IMR-90 (cell line): ENCODE results near the gene DENND1A. TPM values are rescaled to one million over a fixed set of nuclear protein-coding genes. Genes with fewer than 3 reads are reported as not detected.

Source experiments
- ATAC-seq: fragments of 200-7000 bp; cut with Tn5 transposase; 2 replicates; pipeline ENCODE4 v1.9.1; 2020; ENCODE audit warnings: low read depth, mild to moderate bottlenecking, moderate library complexity
- BruUV-seq: library from RNA; stranded (reverse); fragments of 400-500 nt; replicated peaks from 2 replicates; lab custom pipeline; 2021; lab: Mats Ljungman, UMichigan
- CTCF ChIA-PET: fragments of 300-600 bp; formaldehyde crosslinking; extraction: SDS; loops from one replicate; lab custom pipeline; 2021; ENCODE audit warnings: antibody characterized with exemption; lab: Yijun Ruan, JAX
- POLR2A ChIA-PET: fragments of 300-600 bp; sonication (Branson Sonifier 250); formaldehyde crosslinking; loops from one replicate; lab custom pipeline; 2022; ENCODE audit warnings: antibody characterized with exemption; ENCODE audit not compliant: unreplicated experiment; lab: Charles Lee
- DNase-seq: peaks from one replicate; pipeline ENCODE4 v3.0.0; 2013
- H2AFZ ChIP-seq: replicated peaks from 2 replicates; pipeline ENCODE3; 2013; ENCODE audit warnings: low read length, mild to moderate bottlenecking; ENCODE audit not compliant: poor library complexity
- H2AK5ac ChIP-seq: 2 replicates; pipeline ENCODE4 v1.6.1; 2013; ENCODE audit warnings: low read depth, low read length, inconsistent platforms
- H2AK9ac ChIP-seq: replicated peaks from 2 replicates; pipeline ENCODE3; 2013; ENCODE audit warnings: mild to moderate bottlenecking, low read depth, low read length, moderate library complexity; ENCODE audit not compliant: poor library complexity
- H2BK120ac ChIP-seq: 2 replicates; pipeline ENCODE4 v1.6.1; 2013; ENCODE audit warnings: low read depth, low read length, inconsistent platforms
- H2BK15ac ChIP-seq: 3 replicates; pipeline ENCODE4 v1.6.1; 2013; ENCODE audit warnings: low read depth, low read length, inconsistent platforms
- H2BK20ac ChIP-seq: 2 replicates; pipeline ENCODE4 v1.6.1; 2013; ENCODE audit warnings: low read depth, mild to moderate bottlenecking, inconsistent platforms, low read length, moderate library complexity
- H2BK5ac ChIP-seq: 2 replicates; pipeline ENCODE4 v1.6.1; 2013; ENCODE audit warnings: mild to moderate bottlenecking, low read depth, low read length, inconsistent platforms; ENCODE audit not compliant: poor library complexity, severe bottlenecking
- H3K14ac ChIP-seq: replicated peaks from 2 replicates; pipeline ENCODE4 v1.6.1; 2013; ENCODE audit warnings: low read depth, low read length, inconsistent platforms
- H3K18ac ChIP-seq: 2 replicates; pipeline ENCODE4 v1.6.1; 2013; ENCODE audit warnings: low read depth, low read length, control low read depth
- H3K23ac ChIP-seq: 2 replicates; pipeline ENCODE4 v1.6.1; 2013; ENCODE audit warnings: low read depth, low read length, inconsistent platforms
- H3K27ac ChIP-seq: 2 replicates; pipeline ENCODE4 v1.5.1; 2013; ENCODE audit warnings: mild to moderate bottlenecking, control low read depth, low read length; ENCODE audit not compliant: insufficient read depth
- H3K27me3 ChIP-seq: 2 replicates; pipeline ENCODE4 v1.6.1; 2013; ENCODE audit warnings: low read length; ENCODE audit not compliant: control insufficient read depth, insufficient read depth
- H3K36me3 ChIP-seq: 2 replicates; pipeline ENCODE4 v1.6.1; 2013; ENCODE audit warnings: low read length, mixed read lengths; ENCODE audit not compliant: control insufficient read depth, insufficient read depth
- H3K4ac ChIP-seq: 2 replicates; pipeline ENCODE4 v1.6.1; 2013; ENCODE audit warnings: low read depth, low read length, inconsistent platforms
- H3K4me1 ChIP-seq: 2 replicates; pipeline ENCODE4 v1.6.1; 2013; ENCODE audit warnings: low read length, mixed read lengths; ENCODE audit not compliant: control insufficient read depth, insufficient read depth
- H3K4me2 ChIP-seq: 2 replicates; pipeline ENCODE4 v1.6.1; 2013; ENCODE audit warnings: low read depth, mild to moderate bottlenecking, control low read depth, low read length, moderate library complexity
- H3K4me3 ChIP-seq: 2 replicates; pipeline ENCODE4 v1.5.1; 2013; ENCODE audit warnings: low read depth, mild to moderate bottlenecking, control low read depth, low read length, moderate library complexity; ENCODE audit not compliant: insufficient read depth
- H3K56ac ChIP-seq: 2 replicates; pipeline ENCODE4 v1.6.1; 2013; ENCODE audit warnings: low read length, inconsistent platforms; ENCODE audit not compliant: insufficient read depth; ENCODE audit errors: extremely low read depth
- H3K79me1 ChIP-seq, 2 experiments: 2 replicates each; pipeline ENCODE4 v1.6.1; 2013; ENCODE audit warnings: low read length in 2 of 2, inconsistent platforms in 1 of 2, low read depth in 1 of 2
- H3K9ac ChIP-seq: 2 replicates; pipeline ENCODE4 v1.6.1; 2013; ENCODE audit warnings: low read depth, low read length, control low read depth
- H3K9me1 ChIP-seq: 2 replicates; pipeline ENCODE4 v1.6.1; 2013; ENCODE audit warnings: low read length, inconsistent platforms; ENCODE audit not compliant: insufficient read depth
- H3K9me3 ChIP-seq: 2 replicates; pipeline ENCODE4 v1.6.1; 2013; ENCODE audit warnings: low read length; ENCODE audit not compliant: control insufficient read depth, insufficient read depth
- H4K20me1 ChIP-seq: 2 replicates; pipeline ENCODE4 v1.6.1; 2013; ENCODE audit warnings: low read length, inconsistent platforms; ENCODE audit not compliant: insufficient read depth
- H4K5ac ChIP-seq: 2 replicates; pipeline ENCODE4 v1.6.1; 2013; ENCODE audit warnings: mild to moderate bottlenecking, low read depth, low read length, control low read depth
- H4K8ac ChIP-seq, 2 experiments: 2 replicates each; pipeline ENCODE4 v1.6.1; 2013; ENCODE audit warnings: low read depth in 2 of 2, low read length in 2 of 2, control low read depth in 1 of 2, inconsistent platforms in 1 of 2
- H4K91ac ChIP-seq: 2 replicates; pipeline ENCODE4 v1.6.1; 2013; ENCODE audit warnings: low read depth, low read length, inconsistent platforms; ENCODE audit not compliant: insufficient read depth
- BHLHE40 ChIP-seq: fragments of 150-350 bp; IDR thresholded peaks from 2 replicates; pipeline ENCODE4 v1.6.1; 2016; ENCODE audit warnings: mild to moderate bottlenecking, low read depth, low read length
- CEBPB ChIP-seq: IDR thresholded peaks from 2 replicates; pipeline ENCODE4 v1.6.1; 2012; ENCODE audit warnings: low read depth, low read length, improper control_type of control experiment
- CHD1 ChIP-seq: IDR thresholded peaks from 2 replicates; pipeline ENCODE4 v1.6.1; 2012; ENCODE audit warnings: low read depth, low read length, improper control_type of control experiment
- MAFK ChIP-seq: IDR thresholded peaks from 2 replicates; pipeline ENCODE4 v1.6.1; 2012; ENCODE audit warnings: low read depth, low read length, improper control_type of control experiment
- MAZ ChIP-seq: IDR thresholded peaks from 2 replicates; pipeline ENCODE4 v1.6.1; 2012; ENCODE audit warnings: low read depth, mild to moderate bottlenecking, low read length, improper control_type of control experiment, moderate library complexity, borderline replicate concordance
- MXI1 ChIP-seq: IDR thresholded peaks from 2 replicates; pipeline ENCODE4 v1.6.1; 2012; ENCODE audit warnings: low read depth, mild to moderate bottlenecking, low read length, moderate library complexity, borderline replicate concordance
- NFE2L2 ChIP-seq: fragments of 150-350 bp; IDR thresholded peaks from 2 replicates; pipeline ENCODE4 v1.6.1; 2016; ENCODE audit warnings: low read depth, mild to moderate bottlenecking, low read length
- RAD21 ChIP-seq: IDR thresholded peaks from 2 replicates; pipeline ENCODE4 v1.6.1; 2012; ENCODE audit warnings: low read length, improper control_type of control experiment
- RCOR1 ChIP-seq: IDR thresholded peaks from 2 replicates; pipeline ENCODE4 v1.6.1; 2012; ENCODE audit warnings: mild to moderate bottlenecking, low read length, improper control_type of control experiment; ENCODE audit not compliant: insufficient replicate concordance
- RFX5 ChIP-seq: IDR thresholded peaks from 2 replicates; pipeline ENCODE4 v1.8.0; 2012; ENCODE audit warnings: low read depth, mild to moderate bottlenecking, low read length, moderate library complexity
- SMC3 ChIP-seq: fragments of 150-350 bp; IDR thresholded peaks from 2 replicates; pipeline ENCODE4 v1.6.1; 2016; ENCODE audit warnings: low read depth, mild to moderate bottlenecking, antibody characterized with exemption, low read length, moderate library complexity
- WGBS, 2 experiments: methylation state at CpG; one replicate each; pipeline versions ENCODE4 v1.1.5 to v1.1.7; 2013; ENCODE audit warnings: missing lambda C conversion rate in 2 of 2; ENCODE audit not compliant: insufficient read length in 1 of 2; ENCODE audit errors: extremely low coverage in 2 of 2; 5-methylcytosine and 5-hydroxymethylcytosine counted together
- dilution Hi-C: fragments of 300-500 bp; cut with HindIII; formaldehyde crosslinking; loops from one replicate; pipeline ENCODE4 v1.14.3; 2018; ENCODE audit warnings: low sequenced_read_pairs; ENCODE audit not compliant: unreplicated experiment
- in situ Hi-C: fragments of 300-500 bp; cut with MboI; formaldehyde crosslinking; loops from 3 replicates; pipeline ENCODE4 v1.14.3; 2019; ENCODE audit warnings: low sequenced_read_pairs, inconsistent platforms, mixed read lengths
- intact Hi-C: fragments of 100-400 bp; cut with micrococcal nuclease; formaldehyde crosslinking; loops from 2 replicates; pipeline ENCODE4 v1.10.0; 2022
- polyA plus RNA-seq, 3 experiments: library from polyadenylated mRNA; depleted of rRNA; stranded (reverse); fragments of >200 nt; gene quantifications; 2 replicates each; pipeline ENCODE4 v1.2.3, GENCODE V29; 2012; ENCODE audit warnings: low replicate concordance in 1 of 3
- total RNA-seq: library from RNA; depleted of rRNA; stranded (reverse); fragments of >200 nt; gene quantifications from 2 replicates; pipeline ENCODE4 v1.2.3, GENCODE V29; 2012
- TF ChIP-seq, protein P1 (sequence below): fragments of 150-350 bp; IDR thresholded peaks from 2 replicates; pipeline ENCODE4 v1.6.1; 2017; ENCODE audit warnings: mild to moderate bottlenecking, antibody characterized with exemption, low read length, low read depth
- TF ChIP-seq, protein P2 (sequence below): fragments of 150-350 bp; IDR thresholded peaks from 2 replicates; pipeline ENCODE4 v1.6.1; 2016; ENCODE audit warnings: low read depth, mild to moderate bottlenecking, low read length, moderate library complexity, borderline replicate concordance
- TF ChIP-seq, protein P3 (sequence below): conservative IDR thresholded peaks from 2 replicates; pipeline ENCODE4 v1.5.1; 2012; ENCODE audit warnings: mild to moderate bottlenecking, low read depth, low read length, improper control_type of control experiment

The DENND1A gene
- total and polyA plus RNA-seq, 2 of the 4 experiments (the other 2 are of a cell fraction) = 21.4 to 27.6 TPM

GRCh38 chr9:123864251-123864650 is 65.7 kb downstream of the DENND1A start:
- Histone ChIP-seq H4K8ac (no peak overlapping the region), H2BK20ac (no peak overlapping the region), H3K56ac (no peak overlapping the region), H4K91ac (no peak overlapping the region), H4K20me1 (no peaks in the 10 kb centered on the region), H3K9me3 (no peaks in the 10 kb centered on the region), H3K27ac (no peak overlapping the region), H3K14ac (no peak overlapping the region), H3K36me3 (no peaks in the 10 kb centered on the region), H3K23ac (no peak overlapping the region), H2AFZ (no peak overlapping the region), H3K4me1 (no peaks in the 10 kb centered on the region), H3K4me3 (no peak overlapping the region), H2BK120ac (no peak overlapping the region), H2BK5ac (no peak overlapping the region), H3K18ac (no peak overlapping the region), H4K5ac (no peak overlapping the region), H3K9me1 (no peaks in the 10 kb centered on the region), H2AK9ac (no peak overlapping the region), H3K9ac (no peak overlapping the region), H2BK15ac (no peak overlapping the region), H3K4me2 (no peak overlapping the region), H3K79me1 (peaks cover 0 to 5% of the 10 kb centered on the region in 2 experiments; a peak in 2 of 4 replicates), H3K4ac (no peak overlapping the region), H3K27me3 (no peaks in the 10 kb centered on the region), H2AK5ac (no peak overlapping the region)
- no CpG with 5 or more reads among the region's 9 CpGs for WGBS, 2 experiments
- in situ Hi-C loops = no loop called here
- dilution Hi-C loops = no loop called here
- CTCF ChIA-PET = no interaction called here
- TF ChIP-seq BHLHE40 = no peak
- TF ChIP-seq RCOR1 = no peak
- TF ChIP-seq, protein P1, sequence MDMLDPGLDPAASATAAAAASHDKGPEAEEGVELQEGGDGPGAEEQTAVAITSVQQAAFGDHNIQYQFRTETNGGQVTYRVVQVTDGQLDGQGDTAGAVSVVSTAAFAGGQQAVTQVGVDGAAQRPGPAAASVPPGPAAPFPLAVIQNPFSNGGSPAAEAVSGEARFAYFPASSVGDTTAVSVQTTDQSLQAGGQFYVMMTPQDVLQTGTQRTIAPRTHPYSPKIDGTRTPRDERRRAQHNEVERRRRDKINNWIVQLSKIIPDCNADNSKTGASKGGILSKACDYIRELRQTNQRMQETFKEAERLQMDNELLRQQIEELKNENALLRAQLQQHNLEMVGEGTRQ = no peak
- TF ChIP-seq, protein P2, sequence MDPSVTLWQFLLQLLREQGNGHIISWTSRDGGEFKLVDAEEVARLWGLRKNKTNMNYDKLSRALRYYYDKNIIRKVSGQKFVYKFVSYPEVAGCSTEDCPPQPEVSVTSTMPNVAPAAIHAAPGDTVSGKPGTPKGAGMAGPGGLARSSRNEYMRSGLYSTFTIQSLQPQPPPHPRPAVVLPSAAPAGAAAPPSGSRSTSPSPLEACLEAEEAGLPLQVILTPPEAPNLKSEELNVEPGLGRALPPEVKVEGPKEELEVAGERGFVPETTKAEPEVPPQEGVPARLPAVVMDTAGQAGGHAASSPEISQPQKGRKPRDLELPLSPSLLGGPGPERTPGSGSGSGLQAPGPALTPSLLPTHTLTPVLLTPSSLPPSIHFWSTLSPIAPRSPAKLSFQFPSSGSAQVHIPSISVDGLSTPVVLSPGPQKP = no peak
- no peak for TF ChIP-seq SMC3
- TF ChIP-seq MAZ = no peak
- TF ChIP-seq CEBPB = no peak
- TF ChIP-seq, protein P3, sequence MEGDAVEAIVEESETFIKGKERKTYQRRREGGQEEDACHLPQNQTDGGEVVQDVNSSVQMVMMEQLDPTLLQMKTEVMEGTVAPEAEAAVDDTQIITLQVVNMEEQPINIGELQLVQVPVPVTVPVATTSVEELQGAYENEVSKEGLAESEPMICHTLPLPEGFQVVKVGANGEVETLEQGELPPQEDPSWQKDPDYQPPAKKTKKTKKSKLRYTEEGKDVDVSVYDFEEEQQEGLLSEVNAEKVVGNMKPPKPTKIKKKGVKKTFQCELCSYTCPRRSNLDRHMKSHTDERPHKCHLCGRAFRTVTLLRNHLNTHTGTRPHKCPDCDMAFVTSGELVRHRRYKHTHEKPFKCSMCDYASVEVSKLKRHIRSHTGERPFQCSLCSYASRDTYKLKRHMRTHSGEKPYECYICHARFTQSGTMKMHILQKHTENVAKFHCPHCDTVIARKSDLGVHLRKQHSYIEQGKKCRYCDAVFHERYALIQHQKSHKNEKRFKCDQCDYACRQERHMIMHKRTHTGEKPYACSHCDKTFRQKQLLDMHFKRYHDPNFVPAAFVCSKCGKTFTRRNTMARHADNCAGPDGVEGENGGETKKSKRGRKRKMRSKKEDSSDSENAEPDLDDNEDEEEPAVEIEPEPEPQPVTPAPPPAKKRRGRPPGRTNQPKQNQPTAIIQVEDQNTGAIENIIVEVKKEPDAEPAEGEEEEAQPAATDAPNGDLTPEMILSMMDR = no peak
- TF ChIP-seq RAD21 = no peak
- no peak for TF ChIP-seq MXI1
- TF ChIP-seq MAFK = no peak
- no peak for TF ChIP-seq CHD1
- no peak for TF ChIP-seq NFE2L2
- TF ChIP-seq RFX5 = no peak
- intact Hi-C loops = no loop called here
- DNase-seq = no peak
- POLR2A ChIA-PET = no interaction called here
- no peak for ATAC-seq
- no TSS peak for BruUV-seq
